Prostate gland (tissue), 2 donors: ENCODE results near the gene KLHDC1. TPM values are rescaled to one million over a fixed set of nuclear protein-coding genes. Genes with fewer than 3 reads are reported as not detected.
"Not testable (repeated sequence)": the region's sequence is repeated elsewhere in the genome, so short reads cannot be mapped to it uniquely, and the experiment has no call there.

Experiments
- DNase-seq: peaks from one replicate; pipeline ENCODE4 v3.0.0-alpha.2; 2019; ENCODE audit warnings: low spot score
- H3K27ac ChIP-seq, 2 donors: fragments of 200-600 bp; sonication (generic); 2 replicates each; pipeline ENCODE4 v1.5.1; 2017 to 2019
- H3K27me3 ChIP-seq: fragments of 200-600 bp; sonication (generic); replicated peaks from 2 replicates; pipeline ENCODE4 v1.5.1; 2019; ENCODE audit not compliant: insufficient read depth
- H3K36me3 ChIP-seq, 2 donors: fragments of 200-600 bp; sonication (generic); 1 replicate in 1 of 2; 2 replicates in 1 of 2; pipeline versions ENCODE4 v1.5.1 to v1.8.1; 2017 to 2019
- H3K4me1 ChIP-seq: fragments of 200-600 bp; sonication (generic); replicated peaks from 2 replicates; pipeline ENCODE4 v1.5.1; 2019
- H3K4me3 ChIP-seq, 2 donors: fragments of 200-600 bp; sonication (generic); 2 replicates each; pipeline ENCODE4 v1.5.1; 2017 to 2019
- H3K9me3 ChIP-seq: fragments of 200-600 bp; sonication (generic); 2 replicates; pipeline ENCODE4 v1.5.1; 2017
- POLR2A ChIP-seq: fragments of 450-650 bp; IDR thresholded peaks from one replicate; pipeline ENCODE4 v1.6.1; 2016; ENCODE audit warnings: antibody characterized with exemption, mild to moderate bottlenecking
- POLR2AphosphoS5 ChIP-seq: sonication (generic); formaldehyde crosslinking; IDR thresholded peaks from one replicate; pipeline ENCODE4 v1.6.1; 2017; ENCODE audit warnings: antibody characterized with exemption
- WGBS: methylation state at CpG from one replicate; pipeline ENCODE4 v1.1.5; 2018; 5-methylcytosine and 5-hydroxymethylcytosine counted together
- intact Hi-C: fragments of 100-400 bp; cut with DNase I; formaldehyde crosslinking; loops from one replicate; pipeline ENCODE4 v1.14.2; 2022
- total RNA-seq, 2 donors: library from RNA; depleted of rRNA; stranded (reverse); fragments of >200 nt; gene quantifications; one replicate each; pipeline ENCODE4 v1.1.0, GENCODE V29; 2016
- TF ChIP-seq, protein P1 (sequence below), 4 experiments: fragments of 200-600 bp in 2 of 4; fragments of 450-650 bp in 2 of 4; sonication (generic) in 2 of 4; IDR thresholded peaks; 1 replicate in 3 of 4; 2 replicates in 1 of 4; pipeline ENCODE4 v1.5.1; 2016 to 2019; ENCODE audit warnings: antibody characterized with exemption in 4 of 4, mild to moderate bottlenecking in 2 of 4, moderate library complexity in 2 of 4

KLHDC1 gene
- total RNA-seq, 2 donors from 2014 or later: 4.6 to 7.7 TPM

DNA sequence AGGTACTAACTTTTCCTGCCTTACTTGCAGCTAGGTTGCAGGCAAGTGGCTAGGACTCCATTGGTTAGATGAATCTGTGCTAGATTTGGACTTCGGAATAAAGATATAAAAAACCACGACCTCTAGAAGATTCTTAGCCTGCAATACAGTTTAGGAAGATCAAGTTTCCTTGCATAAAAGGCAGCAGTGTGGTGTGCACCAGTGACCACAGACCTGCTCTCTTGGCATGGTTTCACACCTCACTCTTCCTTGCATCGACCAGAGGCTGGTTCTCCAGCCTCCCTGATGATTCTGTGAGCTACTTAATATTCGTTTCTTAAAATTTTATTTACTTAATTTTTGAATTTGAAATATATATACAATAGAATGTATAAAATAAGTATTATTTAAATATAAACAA lies 9.8 kb downstream of the KLHDC1 start:
- Histone ChIP-seq H3K27me3 (no peaks in the 10 kb centered on the region), H3K36me3 (no peaks in the 10 kb centered on the region), H3K4me1 (no peaks in the 10 kb centered on the region), H3K4me3 (no peak overlapping the region), H3K27ac (no peak overlapping the region), H3K9me3 (no peaks in the 10 kb centered on the region)
- WGBS: 91% methylated on average over 4 of the region's 4 CpGs
- TF ChIP-seq POLR2AphosphoS5: no peak
- TF ChIP-seq, protein P1, sequence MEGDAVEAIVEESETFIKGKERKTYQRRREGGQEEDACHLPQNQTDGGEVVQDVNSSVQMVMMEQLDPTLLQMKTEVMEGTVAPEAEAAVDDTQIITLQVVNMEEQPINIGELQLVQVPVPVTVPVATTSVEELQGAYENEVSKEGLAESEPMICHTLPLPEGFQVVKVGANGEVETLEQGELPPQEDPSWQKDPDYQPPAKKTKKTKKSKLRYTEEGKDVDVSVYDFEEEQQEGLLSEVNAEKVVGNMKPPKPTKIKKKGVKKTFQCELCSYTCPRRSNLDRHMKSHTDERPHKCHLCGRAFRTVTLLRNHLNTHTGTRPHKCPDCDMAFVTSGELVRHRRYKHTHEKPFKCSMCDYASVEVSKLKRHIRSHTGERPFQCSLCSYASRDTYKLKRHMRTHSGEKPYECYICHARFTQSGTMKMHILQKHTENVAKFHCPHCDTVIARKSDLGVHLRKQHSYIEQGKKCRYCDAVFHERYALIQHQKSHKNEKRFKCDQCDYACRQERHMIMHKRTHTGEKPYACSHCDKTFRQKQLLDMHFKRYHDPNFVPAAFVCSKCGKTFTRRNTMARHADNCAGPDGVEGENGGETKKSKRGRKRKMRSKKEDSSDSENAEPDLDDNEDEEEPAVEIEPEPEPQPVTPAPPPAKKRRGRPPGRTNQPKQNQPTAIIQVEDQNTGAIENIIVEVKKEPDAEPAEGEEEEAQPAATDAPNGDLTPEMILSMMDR (IDR thresholded peaks at IDR 0.05): no peak
- no peak for TF ChIP-seq POLR2A
- no peak for DNase-seq
- intact Hi-C loops: no loop called here

DNA sequence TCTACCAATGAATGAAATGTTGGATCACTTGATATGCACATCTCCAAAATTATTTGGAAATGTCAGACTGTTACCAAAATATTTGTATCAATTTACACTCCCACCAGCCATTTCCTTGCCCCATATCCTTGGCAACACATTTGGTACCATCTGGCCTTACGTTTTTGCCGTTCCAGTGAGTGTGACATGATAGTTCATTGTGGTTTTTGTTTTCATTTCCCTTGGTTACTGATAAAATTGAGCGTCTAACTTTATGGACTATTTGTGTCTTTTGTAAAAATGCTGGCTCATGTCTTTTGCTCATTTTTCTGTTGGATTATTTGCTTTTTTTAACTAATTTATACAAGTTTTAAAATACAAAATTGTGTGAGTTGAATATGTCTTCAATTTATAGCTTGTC lies 11.0 kb downstream of the KLHDC1 start:
- WGBS: 69% methylated on average over 3 of the region's 3 CpGs
- Histone ChIP-seq H3K4me1 (no peaks in the 10 kb centered on the region), H3K4me3 (no peak overlapping the region), H3K27me3 (no peaks in the 10 kb centered on the region), H3K27ac (no peak overlapping the region), H3K36me3 (no peaks in the 10 kb centered on the region), H3K9me3 (no peaks in the 10 kb centered on the region)
- intact Hi-C loops: no loop called here
- DNase-seq: no peak
- TF ChIP-seq, protein P1 (IDR thresholded peaks at IDR 0.05): no peak
- TF ChIP-seq POLR2AphosphoS5: no peak
- TF ChIP-seq POLR2A: no peak

DNA sequence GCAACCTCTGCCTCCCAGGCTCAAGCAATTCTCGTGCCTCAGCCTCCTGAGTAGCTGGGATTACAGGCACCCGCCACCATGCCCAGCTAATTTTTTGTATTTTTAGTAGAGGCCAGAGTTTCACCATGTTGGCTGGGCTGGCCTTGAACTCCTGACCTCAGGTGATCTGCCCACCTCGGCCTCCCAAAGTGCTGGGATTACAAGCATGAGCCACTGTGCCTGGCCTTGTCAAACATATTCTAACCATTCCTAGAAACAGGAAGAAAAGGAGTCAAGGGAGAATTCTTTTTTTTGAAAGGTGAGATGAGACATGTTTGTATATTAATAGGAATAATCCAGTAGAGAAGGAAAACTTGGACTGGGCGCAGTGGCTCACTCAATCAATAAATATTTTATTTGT lies 11.6 kb downstream of the KLHDC1 start:
- H3K27me3 ChIP-seq, H3K27ac ChIP-seq, DNase-seq, H3K36me3 ChIP-seq, H3K4me1 ChIP-seq, H3K4me3 ChIP-seq, H3K9me3 ChIP-seq, intact Hi-C loops: not testable (repeated sequence)
- WGBS: 86% methylated on average over 4 of the region's 4 CpGs

DNA sequence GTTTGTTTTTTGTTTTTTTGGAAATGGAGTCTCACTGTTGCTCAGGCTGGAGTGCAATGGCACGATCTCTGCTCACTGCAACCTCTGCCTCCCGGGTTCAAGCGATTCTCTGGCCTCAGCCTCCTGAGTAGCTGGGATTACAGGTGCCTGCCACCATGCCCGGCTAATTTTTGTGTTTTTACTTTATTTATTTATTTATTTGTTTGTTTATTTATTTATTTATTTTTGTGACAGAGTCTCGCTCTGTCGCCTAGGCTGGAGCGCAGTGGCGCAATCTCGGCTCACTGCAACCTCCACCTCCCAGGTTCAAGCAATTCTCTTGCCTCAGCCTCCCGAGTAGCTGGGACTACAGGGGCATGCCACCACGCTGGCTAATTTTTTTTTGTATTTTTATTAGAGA lies 18.1 kb downstream of the KLHDC1 start:
- H3K27ac ChIP-seq, H3K4me1 ChIP-seq, H3K9me3 ChIP-seq, intact Hi-C loops, H3K36me3 ChIP-seq, H3K4me3 ChIP-seq, H3K27me3 ChIP-seq, DNase-seq: not testable (repeated sequence)
- 96% methylated on average over 11 of the region's 11 CpGs for WGBS

DNA sequence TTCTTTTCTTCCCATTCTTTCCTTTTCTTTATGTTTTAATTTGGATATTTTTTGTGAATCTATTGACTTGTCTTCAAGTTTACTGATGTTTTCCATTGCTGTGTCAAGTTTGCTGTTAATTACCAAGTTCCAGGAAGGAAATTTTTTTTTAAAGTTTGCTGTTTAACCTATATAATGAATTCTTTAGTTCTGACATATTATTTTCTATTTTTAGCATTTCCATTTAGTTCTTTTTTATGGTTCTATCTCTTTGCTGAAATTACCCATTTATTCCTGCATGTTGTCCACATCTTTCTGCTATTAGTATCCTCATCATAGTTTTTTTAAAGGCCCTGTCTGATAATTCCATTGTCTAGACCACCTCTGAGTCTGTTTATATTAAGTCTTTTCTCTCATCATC lies 27.8 kb downstream of the KLHDC1 start:
- H3K4me3 ChIP-seq: no peak overlapping the region
- TF ChIP-seq, protein P1 (IDR thresholded peaks at IDR 0.05): no peak
- no peak for TF ChIP-seq POLR2AphosphoS5
- no peak for TF ChIP-seq POLR2A
- intact Hi-C loops: no loop called here
- no peaks in the 10 kb centered on the region for H3K4me1 ChIP-seq
- no peak overlapping the region for H3K27ac ChIP-seq
- H3K9me3 ChIP-seq: no peaks in the 10 kb centered on the region
- no peaks in the 10 kb centered on the region for H3K27me3 ChIP-seq
- no peaks in the 10 kb centered on the region for H3K36me3 ChIP-seq
- DNase-seq: no peak

DNA sequence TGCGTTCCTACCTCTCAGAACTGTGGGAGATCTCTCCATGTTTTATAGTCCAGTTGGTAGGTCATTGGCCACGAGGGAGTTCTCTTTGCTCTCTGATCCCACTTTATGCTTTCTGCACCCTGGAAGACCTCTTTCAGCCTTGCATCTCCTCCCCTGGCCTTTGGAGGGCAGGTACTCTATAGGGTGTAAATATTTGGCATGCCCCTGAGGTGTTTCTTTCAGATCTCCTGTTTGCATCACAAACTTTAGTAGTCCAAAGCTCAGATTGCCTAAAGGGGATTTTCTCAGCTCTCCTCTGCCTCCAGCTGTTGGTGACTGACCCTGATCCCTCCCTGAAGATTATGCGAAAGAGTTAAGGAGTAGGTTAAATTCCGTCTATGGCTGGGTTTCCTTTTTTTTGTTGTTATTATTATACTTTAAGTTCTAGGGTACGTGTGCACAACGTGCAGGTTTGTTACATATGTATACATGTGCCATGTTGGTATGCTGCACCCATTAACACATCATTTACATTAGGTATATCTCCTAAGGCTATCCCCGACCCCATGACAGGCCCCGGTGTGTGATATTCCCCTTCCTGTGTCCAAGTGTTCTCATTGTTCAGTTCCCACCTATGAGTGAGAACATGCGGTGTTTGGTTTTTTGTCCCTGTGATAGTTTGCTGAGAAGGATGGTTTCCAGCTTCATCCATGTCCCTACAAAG lies 29.0 kb downstream of the KLHDC1 start:
- H3K36me3 ChIP-seq, intact Hi-C loops, H3K9me3 ChIP-seq, H3K4me1 ChIP-seq, DNase-seq, H3K27me3 ChIP-seq, H3K4me3 ChIP-seq, H3K27ac ChIP-seq: not testable (repeated sequence)
- WGBS: 87% methylated on average over 9 of the region's 9 CpGs
